HEK293 (cell line): ENCODE measurements around the gene ACAD9.

Experiments
- CTCF ChIA-PET: fragments of 350-600 bp; formaldehyde crosslinking; extraction: SDS; loops from one replicate; lab custom pipeline; 2021; ENCODE audit warnings: antibody characterized with exemption; lab: Yijun Ruan, JAX
- POLR2A ChIA-PET: fragments of 300-600 bp; formaldehyde crosslinking; extraction: SDS; loops from one replicate; lab custom pipeline; 2020; ENCODE audit warnings: antibody characterized with exemption, inconsistent platforms; lab: Yijun Ruan, JAX
- H3K27ac ChIP-seq: fragments of 200-500 bp; sonication (Bioruptor generic); 2 replicates; pipeline ENCODE4 v1.5.1; 2014; ENCODE audit warnings: low read depth, low read length, control low read depth, inconsistent platforms; ENCODE audit errors: extremely low read depth
- H3K36me3 ChIP-seq, 2 experiments: fragments of 200-500 bp in 1 of 2; sonication (Bioruptor generic) in 1 of 2; 1 replicate in 1 of 2; 2 replicates in 1 of 2; pipeline ENCODE4 v1.5.1; 2014 to 2017; ENCODE audit warnings: inconsistent platforms in 2 of 2, low read length in 2 of 2; ENCODE audit not compliant: control insufficient read depth in 2 of 2, insufficient read depth in 1 of 2
- H3K4me1 ChIP-seq: fragments of 200-500 bp; sonication (Bioruptor generic); 2 replicates; pipeline ENCODE4 v1.5.1; 2014; ENCODE audit warnings: mild to moderate bottlenecking, low read length, inconsistent platforms; ENCODE audit not compliant: control insufficient read depth, insufficient read depth
- H3K4me3 ChIP-seq: 2 replicates; pipeline ENCODE4 v1.5.1; 2011; ENCODE audit warnings: low read depth, mild to moderate bottlenecking, control low read depth, low read length, moderate library complexity
- H3K9me3 ChIP-seq: fragments of 200-500 bp; sonication (Bioruptor generic); 2 replicates; pipeline ENCODE4 v1.5.1; 2014; ENCODE audit warnings: low read depth, low read length, inconsistent platforms; ENCODE audit not compliant: control insufficient read depth, insufficient read depth
- BCL11B ChIP-seq: fragments of 450-650 bp; formaldehyde crosslinking; IDR thresholded peaks from 2 replicates; pipeline ENCODE4 v1.5.1; 2016; ENCODE audit warnings: low read depth, missing biosample characterization, missing genetic modification characterization
- HOXA7 ChIP-seq: sonication (generic); formaldehyde crosslinking; IDR thresholded peaks from 2 replicates; pipeline ENCODE4 v1.8.1; 2022; ENCODE audit warnings: missing genetic modification reagents, borderline replicate concordance
- HOXD13 ChIP-seq: sonication (generic); formaldehyde crosslinking; IDR thresholded peaks from 2 replicates; pipeline ENCODE4 v1.8.0; 2022; ENCODE audit warnings: missing genetic modification reagents, borderline replicate concordance
- IKZF3 ChIP-seq: fragments of 450-650 bp; IDR thresholded peaks from 2 replicates; pipeline ENCODE4 v1.5.0; 2018; ENCODE audit warnings: missing biosample characterization, mild to moderate bottlenecking, missing genetic modification characterization, moderate library complexity
- KLF10 ChIP-seq: fragments of 450-650 bp; IDR thresholded peaks from 2 replicates; pipeline ENCODE4 v1.5.1; 2018; ENCODE audit warnings: missing biosample characterization, mild to moderate bottlenecking, missing genetic modification characterization
- MYNN ChIP-seq: fragments of 450-650 bp; formaldehyde crosslinking; IDR thresholded peaks from 2 replicates; pipeline ENCODE4 v1.5.1; 2016; ENCODE audit warnings: missing biosample characterization, missing genetic modification characterization, borderline replicate concordance
- PRDM4 ChIP-seq: fragments of 450-650 bp; formaldehyde crosslinking; IDR thresholded peaks from 2 replicates; pipeline ENCODE4 v1.5.1; 2017; ENCODE audit warnings: missing biosample characterization, missing genetic modification characterization
- REST ChIP-seq: fragments of 450-650 bp; formaldehyde crosslinking; IDR thresholded peaks from 2 replicates; pipeline ENCODE4 v1.5.1; 2016; ENCODE audit warnings: missing biosample characterization, missing genetic modification characterization
- SP7 ChIP-seq: fragments of 450-650 bp; formaldehyde crosslinking; IDR thresholded peaks from 2 replicates; pipeline ENCODE4 v1.5.1; 2016; ENCODE audit warnings: missing biosample characterization, missing genetic modification characterization
- TCF7L2 ChIP-seq: IDR thresholded peaks from 2 replicates; pipeline ENCODE4 v1.6.1; 2011; ENCODE audit warnings: low read depth, mild to moderate bottlenecking, inconsistent platforms, low read length, moderate library complexity, borderline replicate concordance
- ZBTB20 ChIP-seq: fragments of 450-650 bp; formaldehyde crosslinking; IDR thresholded peaks from 2 replicates; pipeline ENCODE4 v1.5.1; 2016; ENCODE audit warnings: missing biosample characterization, missing genetic modification characterization
- ZEB2 ChIP-seq: fragments of 450-650 bp; formaldehyde crosslinking; IDR thresholded peaks from 2 replicates; pipeline ENCODE4 v1.5.1; 2016; ENCODE audit warnings: missing biosample characterization, missing genetic modification characterization
- ZFP37 ChIP-seq: fragments of 450-650 bp; formaldehyde crosslinking; IDR thresholded peaks from 2 replicates; pipeline ENCODE4 v1.5.1; 2016; ENCODE audit warnings: missing biosample characterization, missing genetic modification characterization
- ZNF114 ChIP-seq: fragments of 450-650 bp; formaldehyde crosslinking; IDR thresholded peaks from 2 replicates; pipeline ENCODE4 v1.5.0; 2017; ENCODE audit warnings: missing biosample characterization, missing genetic modification characterization
- ZNF16 ChIP-seq: fragments of 450-650 bp; formaldehyde crosslinking; IDR thresholded peaks from 2 replicates; pipeline ENCODE4 v1.5.1; 2016; ENCODE audit warnings: low read depth, missing biosample characterization, missing genetic modification characterization
- ZNF19 ChIP-seq: fragments of 450-650 bp; formaldehyde crosslinking; IDR thresholded peaks from 2 replicates; pipeline ENCODE4; 2016; ENCODE audit warnings: missing biosample characterization, missing genetic modification characterization, low read depth
- ZNF223 ChIP-seq: fragments of 450-650 bp; formaldehyde crosslinking; IDR thresholded peaks from 2 replicates; pipeline ENCODE4 v1.5.1; 2016; ENCODE audit warnings: missing biosample characterization, missing genetic modification characterization
- ZNF302 ChIP-seq: fragments of 450-650 bp; formaldehyde crosslinking; IDR thresholded peaks from 2 replicates; pipeline ENCODE4 v1.5.1; 2016; ENCODE audit warnings: missing biosample characterization, missing genetic modification characterization, low read depth
- ZNF335 ChIP-seq: fragments of 450-650 bp; formaldehyde crosslinking; conservative IDR thresholded peaks from 2 replicates; pipeline ENCODE4 v1.5.1; 2016; ENCODE audit warnings: missing biosample characterization, missing genetic modification characterization
- ZNF362 ChIP-seq: fragments of 450-650 bp; formaldehyde crosslinking; IDR thresholded peaks from 2 replicates; pipeline ENCODE4 v1.5.1; 2016; ENCODE audit warnings: missing biosample characterization, missing genetic modification characterization
- ZNF391 ChIP-seq: fragments of 450-650 bp; formaldehyde crosslinking; IDR thresholded peaks from 2 replicates; pipeline ENCODE4 v1.5.1; 2016; ENCODE audit warnings: low read depth, missing biosample characterization, missing genetic modification characterization, borderline replicate concordance
- ZNF449 ChIP-seq: fragments of 450-650 bp; formaldehyde crosslinking; IDR thresholded peaks from 2 replicates; pipeline ENCODE4 v1.5.1; 2017; ENCODE audit warnings: missing biosample characterization, mild to moderate bottlenecking, missing genetic modification characterization, moderate library complexity
- ZNF555 ChIP-seq: fragments of 450-650 bp; formaldehyde crosslinking; conservative IDR thresholded peaks from 2 replicates; pipeline ENCODE4 v1.5.1; 2017; ENCODE audit warnings: missing biosample characterization, mild to moderate bottlenecking, missing genetic modification characterization, inconsistent platforms
- ZNF571 ChIP-seq: fragments of 450-650 bp; formaldehyde crosslinking; IDR thresholded peaks from 2 replicates; pipeline ENCODE4 v1.5.0; 2017; ENCODE audit warnings: missing biosample characterization, missing genetic modification characterization
- ZNF837 ChIP-seq: fragments of 450-650 bp; formaldehyde crosslinking; IDR thresholded peaks from 2 replicates; pipeline ENCODE4 v1.5.1; 2016; ENCODE audit warnings: missing biosample characterization, missing genetic modification characterization
- ZXDB ChIP-seq: fragments of 450-650 bp; formaldehyde crosslinking; IDR thresholded peaks from 2 replicates; pipeline ENCODE4 v1.5.1; 2016; ENCODE audit warnings: missing biosample characterization, missing genetic modification characterization

ACAD9 gene

GRCh38 chr3:128911911-128912310 lies 32.5 kb downstream of the ACAD9 start:
- no peak for TF ChIP-seq ZNF449
- TF ChIP-seq PRDM4, result no peak
- TF ChIP-seq MYNN (tag by site-specific recombination), result no peak
- no peak for TF ChIP-seq KLF10 (tag by site-specific recombination)
- TF ChIP-seq ZFP37 (tag by site-specific recombination), result no peak
- TF ChIP-seq BCL11B (tag by site-specific recombination), result no peak
- no peak for TF ChIP-seq ZBTB20
- TF ChIP-seq TCF7L2, result no peak
- TF ChIP-seq ZNF335 (tag by site-specific recombination), result no peak
- no peak for TF ChIP-seq ZNF362
- no peak for TF ChIP-seq ZNF555 (tag by site-specific recombination)
- TF ChIP-seq ZNF16 (tag by site-specific recombination), result no peak
- no peak for TF ChIP-seq ZNF114
- TF ChIP-seq ZNF391 (tag by site-specific recombination), result no peak
- no peak for TF ChIP-seq ZNF223 (tag by site-specific recombination)
- TF ChIP-seq ZNF571 (tag by site-specific recombination), result no peak
- no peak for TF ChIP-seq ZXDB (tag by site-specific recombination)
- no peak for TF ChIP-seq ZNF302 (tag by site-specific recombination)
- no peak for TF ChIP-seq ZNF19 (tag by site-specific recombination)
- CTCF ChIA-PET, result no interaction called here
- H3K4me3 ChIP-seq, result no peak overlapping the region
- POLR2A ChIA-PET, result no interaction called here
- no peaks in the 10 kb centered on the region for H3K9me3 ChIP-seq
- no peak overlapping the region for H3K27ac ChIP-seq
- no peaks in the 10 kb centered on the region for H3K4me1 ChIP-seq
- peaks cover 0 to 100% of the 10 kb centered on the region in 2 experiments; a peak in 1 of 3 replicates for H3K36me3 ChIP-seq

GRCh38 chr3:128914966-128915645 lies 35.7 kb downstream of the ACAD9 start:
- CTCF ChIA-PET, result interaction anchor here (0.5 to 0.6 kb wide), 2 partner anchors 160 to 307 kb away, joined by 3 to 4 read pairs; no protein-coding TSS in a partner anchor
- Histone ChIP-seq H3K36me3 (peaks cover 10 to 89% of the 10 kb centered on the region in 2 experiments; a peak in 2 of 3 replicates), H3K4me3 (no peak overlapping the region), H3K9me3 (no peaks in the 10 kb centered on the region), H3K4me1 (no peaks in the 10 kb centered on the region), H3K27ac (no peak overlapping the region)
- POLR2A ChIA-PET, result no interaction called here
- TF ChIP-seq SP7 (tag by site-specific recombination) (no peak), IKZF3 (no peak), HOXA7 (CRISPR knock-in tag) (no peak), ZEB2 (tag by site-specific recombination) (no peak), REST (tag by site-specific recombination) (no peak), HOXD13 (CRISPR knock-in tag) (no peak), ZNF837 (no peak)
